GM23338 (cell line): ENCODE data around the gene MAP3K6. TPM values are rescaled to one million over a fixed set of nuclear protein-coding genes. Genes with fewer than 3 reads are reported as not detected.

Experiments
- ATAC-seq: fragments of 200-7000 bp; cut with Tn5 transposase; 3 replicates; pipeline ENCODE4 v1.9.1; 2020
- DNase-seq: peaks from one replicate; pipeline ENCODE4 v3.0.0-alpha.2; 2015; ENCODE audit warnings: low spot score
- H2AFZ ChIP-seq: fragments of 200-600 bp; sonication (generic); 2 replicates; pipeline ENCODE4 v1.8.0; 2016; ENCODE audit warnings: antibody characterized with exemption, mild to moderate bottlenecking, moderate library complexity
- H3F3A ChIP-seq: fragments of 200-600 bp; sonication (generic); replicated peaks from 2 replicates; pipeline ENCODE4 v1.8.0; 2017; ENCODE audit warnings: antibody characterized with exemption, mixed run types, low read depth
- H3K27ac ChIP-seq: fragments of 200-600 bp; sonication (generic); 2 replicates; pipeline ENCODE4 v1.6.1; 2016; ENCODE audit warnings: low read depth
- H3K27me3 ChIP-seq: fragments of 200-600 bp; sonication (generic); 2 replicates; pipeline ENCODE4 v1.8.0; 2016; ENCODE audit warnings: mild to moderate bottlenecking, mixed run types, moderate library complexity; ENCODE audit not compliant: insufficient read depth
- H3K36me3 ChIP-seq: fragments of 200-600 bp; sonication (generic); 2 replicates; pipeline ENCODE4 v1.8.0; 2016; ENCODE audit warnings: mild to moderate bottlenecking; ENCODE audit not compliant: insufficient read depth
- H3K4me1 ChIP-seq: fragments of 200-600 bp; sonication (generic); 2 replicates; pipeline ENCODE4 v1.8.0; 2016; ENCODE audit warnings: mild to moderate bottlenecking, moderate library complexity; ENCODE audit not compliant: insufficient read depth
- H3K4me2 ChIP-seq: fragments of 200-600 bp; sonication (generic); 2 replicates; pipeline ENCODE4 v1.7.1; 2017; ENCODE audit warnings: mixed run types
- H3K4me3 ChIP-seq: fragments of 200-600 bp; sonication (generic); 2 replicates; pipeline ENCODE4 v1.6.1; 2016; ENCODE audit warnings: mixed run types
- H3K79me2 ChIP-seq: fragments of 200-600 bp; sonication (generic); replicated peaks from 2 replicates; pipeline ENCODE4 v1.8.0; 2017; ENCODE audit warnings: mild to moderate bottlenecking; ENCODE audit not compliant: insufficient read depth
- H3K9me2 ChIP-seq: fragments of 200-600 bp; sonication (generic); 2 replicates; pipeline ENCODE4 v1.8.0; 2017; ENCODE audit not compliant: insufficient read depth
- H4K20me1 ChIP-seq: fragments of 200-600 bp; sonication (generic); replicated peaks from 2 replicates; pipeline ENCODE4 v1.8.0; 2017; ENCODE audit warnings: mild to moderate bottlenecking; ENCODE audit not compliant: insufficient read depth
- H3K27ac Mint-ChIP-seq: 2 replicates; pipeline ENCODE4 v1.8.0; 2020; ENCODE audit warnings: inconsistent platforms, mild to moderate bottlenecking, moderate library complexity, mixed read lengths
- H3K27me3 Mint-ChIP-seq: 3 replicates; pipeline ENCODE4 v1.8.0; 2022; ENCODE audit warnings: low read depth, mild to moderate bottlenecking, moderate library complexity, mixed read lengths, inconsistent platforms; ENCODE audit not compliant: insufficient read depth, poor library complexity
- H3K36me3 Mint-ChIP-seq: 3 replicates; pipeline ENCODE4 v1.8.0; 2021; ENCODE audit warnings: low read depth, mild to moderate bottlenecking, inconsistent platforms, moderate library complexity, mixed read lengths
- H3K4me1 Mint-ChIP-seq: 3 replicates; pipeline ENCODE4 v1.8.0; 2020; ENCODE audit warnings: mild to moderate bottlenecking, inconsistent platforms, mixed read lengths
- H3K4me3 Mint-ChIP-seq: 3 replicates; pipeline ENCODE4 v1.8.0; 2021; ENCODE audit warnings: moderate library complexity, mild to moderate bottlenecking, inconsistent platforms, mixed read lengths
- H3K9me3 Mint-ChIP-seq: 3 replicates; pipeline ENCODE4 v1.8.0; 2020; ENCODE audit warnings: moderate library complexity, mild to moderate bottlenecking, inconsistent platforms, mixed read lengths
- EZH2phosphoT487 ChIP-seq: fragments of 200-600 bp; sonication (generic); IDR thresholded peaks from one replicate; pipeline ENCODE4 v1.8.1; 2018; ENCODE audit warnings: antibody characterized with exemption; ENCODE audit not compliant: unreplicated experiment
- JUNB ChIP-seq: IDR thresholded peaks from one replicate; pipeline ENCODE4 v1.6.1; 2016; ENCODE audit warnings: antibody characterized with exemption; ENCODE audit not compliant: unreplicated experiment
- NANOG ChIP-seq: IDR thresholded peaks from 2 replicates; pipeline ENCODE4 v1.6.1; 2016; ENCODE audit warnings: antibody characterized with exemption, borderline replicate concordance
- POLR2AphosphoS5 ChIP-seq: IDR thresholded peaks from 2 replicates; pipeline ENCODE4 v1.6.1; 2016; ENCODE audit warnings: antibody characterized with exemption, low read depth
- ZNF114 ChIP-seq: fragments of 250-450 bp; sonication (Bioruptor Pico); IDR thresholded peaks from 2 replicates; pipeline ENCODE4 v1.5.0; 2020; ENCODE audit warnings: mild to moderate bottlenecking, moderate library complexity
- polyA plus RNA-seq: library from polyadenylated mRNA; unstranded; fragments of >200 nt; fragmentation: Nextera tagmentation; extraction: Ambion mirVana; gene quantifications from 2 replicates; pipeline ENCODE4 v1.2.1, GENCODE V29; 2016
- total RNA-seq: library from RNA; depleted of rRNA; stranded (reverse); fragments of >200 nt; shearing (Covaris generic); gene quantifications from 2 replicates; pipeline ENCODE4 v1.2.3, GENCODE V29; 2014
- TF ChIP-seq, protein P1 (sequence below): fragments of 250-450 bp; sonication (Bioruptor Pico); IDR thresholded peaks from 2 replicates; pipeline ENCODE4 v1.5.0; 2020; ENCODE audit warnings: mild to moderate bottlenecking, moderate library complexity
- TF ChIP-seq, protein P2 (sequence below), 2 experiments: fragments of 200-600 bp in 1 of 2; sonication (generic) in 1 of 2; conservative IDR thresholded peaks; 2 replicates each; pipeline versions ENCODE4 v1.5.1 to v1.6.1; 2016 to 2017; ENCODE audit warnings: antibody characterized with exemption in 2 of 2, low read depth in 2 of 2, mild to moderate bottlenecking in 2 of 2, moderate library complexity in 1 of 2
- TF ChIP-seq, protein P3 (sequence below): IDR thresholded peaks from one replicate; pipeline ENCODE4 v1.6.1; 2018; ENCODE audit warnings: antibody characterized with exemption; ENCODE audit not compliant: unreplicated experiment
- TF ChIP-seq, protein P4 (sequence below): IDR thresholded peaks from 2 replicates; pipeline ENCODE4 v1.6.1; 2016; ENCODE audit warnings: antibody characterized with exemption

The MAP3K6 gene
- total and polyA plus RNA-seq, 2 experiments from 2014 or later = 8.2 to 10.6 TPM

DNA sequence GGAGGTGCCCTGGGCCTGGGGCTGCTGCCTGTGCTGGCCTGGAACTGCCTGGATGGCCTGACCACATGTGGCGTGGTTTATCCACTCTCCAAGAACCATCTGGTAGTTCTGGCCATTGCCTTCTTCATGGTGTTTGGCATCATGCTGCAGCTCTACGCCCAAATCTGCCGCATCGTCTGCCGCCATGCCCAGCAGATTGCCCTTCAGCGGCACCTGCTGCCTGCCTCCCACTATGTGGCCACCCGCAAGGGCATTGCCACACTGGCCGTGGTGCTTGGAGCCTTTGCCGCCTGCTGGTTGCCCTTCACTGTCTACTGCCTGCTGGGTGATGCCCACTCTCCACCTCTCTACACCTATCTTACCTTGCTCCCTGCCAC is 27.5 kb upstream of the MAP3K6 start (continued):
- TF ChIP-seq, protein P1, sequence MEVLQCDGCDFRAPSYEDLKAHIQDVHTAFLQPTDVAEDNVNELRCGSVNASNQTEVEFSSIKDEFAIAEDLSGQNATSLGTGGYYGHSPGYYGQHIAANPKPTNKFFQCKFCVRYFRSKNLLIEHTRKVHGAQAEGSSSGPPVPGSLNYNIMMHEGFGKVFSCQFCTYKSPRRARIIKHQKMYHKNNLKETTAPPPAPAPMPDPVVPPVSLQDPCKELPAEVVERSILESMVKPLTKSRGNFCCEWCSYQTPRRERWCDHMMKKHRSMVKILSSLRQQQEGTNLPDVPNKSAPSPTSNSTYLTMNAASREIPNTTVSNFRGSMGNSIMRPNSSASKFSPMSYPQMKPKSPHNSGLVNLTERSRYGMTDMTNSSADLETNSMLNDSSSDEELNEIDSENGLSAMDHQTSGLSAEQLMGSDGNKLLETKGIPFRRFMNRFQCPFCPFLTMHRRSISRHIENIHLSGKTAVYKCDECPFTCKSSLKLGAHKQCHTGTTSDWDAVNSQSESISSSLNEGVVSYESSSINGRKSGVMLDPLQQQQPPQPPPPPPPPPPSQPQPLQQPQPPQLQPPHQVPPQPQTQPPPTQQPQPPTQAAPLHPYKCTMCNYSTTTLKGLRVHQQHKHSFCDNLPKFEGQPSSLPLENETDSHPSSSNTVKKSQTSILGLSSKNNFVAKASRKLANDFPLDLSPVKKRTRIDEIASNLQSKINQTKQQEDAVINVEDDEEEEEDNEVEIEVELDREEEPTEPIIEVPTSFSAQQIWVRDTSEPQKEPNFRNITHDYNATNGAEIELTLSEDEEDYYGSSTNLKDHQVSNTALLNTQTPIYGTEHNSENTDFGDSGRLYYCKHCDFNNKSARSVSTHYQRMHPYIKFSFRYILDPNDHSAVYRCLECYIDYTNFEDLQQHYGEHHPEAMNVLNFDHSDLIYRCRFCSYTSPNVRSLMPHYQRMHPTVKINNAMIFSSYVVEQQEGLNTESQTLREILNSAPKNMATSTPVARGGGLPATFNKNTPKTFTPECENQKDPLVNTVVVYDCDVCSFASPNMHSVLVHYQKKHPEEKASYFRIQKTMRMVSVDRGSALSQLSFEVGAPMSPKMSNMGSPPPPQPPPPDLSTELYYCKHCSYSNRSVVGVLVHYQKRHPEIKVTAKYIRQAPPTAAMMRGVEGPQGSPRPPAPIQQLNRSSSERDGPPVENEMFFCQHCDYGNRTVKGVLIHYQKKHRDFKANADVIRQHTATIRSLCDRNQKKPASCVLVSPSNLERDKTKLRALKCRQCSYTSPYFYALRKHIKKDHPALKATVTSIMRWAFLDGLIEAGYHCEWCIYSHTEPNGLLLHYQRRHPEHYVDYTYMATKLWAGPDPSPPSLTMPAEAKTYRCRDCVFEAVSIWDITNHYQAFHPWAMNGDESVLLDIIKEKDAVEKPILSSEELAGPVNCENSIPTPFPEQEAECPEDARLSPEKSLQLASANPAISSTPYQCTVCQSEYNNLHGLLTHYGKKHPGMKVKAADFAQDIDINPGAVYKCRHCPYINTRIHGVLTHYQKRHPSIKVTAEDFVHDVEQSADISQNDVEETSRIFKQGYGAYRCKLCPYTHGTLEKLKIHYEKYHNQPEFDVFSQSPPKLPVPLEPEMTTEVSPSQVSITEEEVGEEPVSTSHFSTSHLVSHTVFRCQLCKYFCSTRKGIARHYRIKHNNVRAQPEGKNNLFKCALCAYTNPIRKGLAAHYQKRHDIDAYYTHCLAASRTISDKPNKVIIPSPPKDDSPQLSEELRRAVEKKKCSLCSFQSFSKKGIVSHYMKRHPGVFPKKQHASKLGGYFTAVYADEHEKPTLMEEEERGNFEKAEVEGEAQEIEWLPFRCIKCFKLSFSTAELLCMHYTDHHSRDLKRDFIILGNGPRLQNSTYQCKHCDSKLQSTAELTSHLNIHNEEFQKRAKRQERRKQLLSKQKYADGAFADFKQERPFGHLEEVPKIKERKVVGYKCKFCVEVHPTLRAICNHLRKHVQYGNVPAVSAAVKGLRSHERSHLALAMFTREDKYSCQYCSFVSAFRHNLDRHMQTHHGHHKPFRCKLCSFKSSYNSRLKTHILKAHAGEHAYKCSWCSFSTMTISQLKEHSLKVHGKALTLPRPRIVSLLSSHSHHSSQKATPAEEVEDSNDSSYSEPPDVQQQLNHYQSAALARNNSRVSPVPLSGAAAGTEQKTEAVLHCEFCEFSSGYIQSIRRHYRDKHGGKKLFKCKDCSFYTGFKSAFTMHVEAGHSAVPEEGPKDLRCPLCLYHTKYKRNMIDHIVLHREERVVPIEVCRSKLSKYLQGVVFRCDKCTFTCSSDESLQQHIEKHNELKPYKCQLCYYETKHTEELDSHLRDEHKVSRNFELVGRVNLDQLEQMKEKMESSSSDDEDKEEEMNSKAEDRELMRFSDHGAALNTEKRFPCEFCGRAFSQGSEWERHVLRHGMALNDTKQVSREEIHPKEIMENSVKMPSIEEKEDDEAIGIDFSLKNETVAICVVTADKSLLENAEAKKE (CRISPR knock-in tag) = no peak
- TF ChIP-seq EZH2phosphoT487 (no peak), ZNF114 (CRISPR knock-in tag) (no peak), JUNB (no peak)
- TF ChIP-seq, protein P2, sequence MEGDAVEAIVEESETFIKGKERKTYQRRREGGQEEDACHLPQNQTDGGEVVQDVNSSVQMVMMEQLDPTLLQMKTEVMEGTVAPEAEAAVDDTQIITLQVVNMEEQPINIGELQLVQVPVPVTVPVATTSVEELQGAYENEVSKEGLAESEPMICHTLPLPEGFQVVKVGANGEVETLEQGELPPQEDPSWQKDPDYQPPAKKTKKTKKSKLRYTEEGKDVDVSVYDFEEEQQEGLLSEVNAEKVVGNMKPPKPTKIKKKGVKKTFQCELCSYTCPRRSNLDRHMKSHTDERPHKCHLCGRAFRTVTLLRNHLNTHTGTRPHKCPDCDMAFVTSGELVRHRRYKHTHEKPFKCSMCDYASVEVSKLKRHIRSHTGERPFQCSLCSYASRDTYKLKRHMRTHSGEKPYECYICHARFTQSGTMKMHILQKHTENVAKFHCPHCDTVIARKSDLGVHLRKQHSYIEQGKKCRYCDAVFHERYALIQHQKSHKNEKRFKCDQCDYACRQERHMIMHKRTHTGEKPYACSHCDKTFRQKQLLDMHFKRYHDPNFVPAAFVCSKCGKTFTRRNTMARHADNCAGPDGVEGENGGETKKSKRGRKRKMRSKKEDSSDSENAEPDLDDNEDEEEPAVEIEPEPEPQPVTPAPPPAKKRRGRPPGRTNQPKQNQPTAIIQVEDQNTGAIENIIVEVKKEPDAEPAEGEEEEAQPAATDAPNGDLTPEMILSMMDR (conservative IDR thresholded peaks at IDR 0.05; ENCODE audit: low read depth in 2 of 2) = no peak

DNA sequence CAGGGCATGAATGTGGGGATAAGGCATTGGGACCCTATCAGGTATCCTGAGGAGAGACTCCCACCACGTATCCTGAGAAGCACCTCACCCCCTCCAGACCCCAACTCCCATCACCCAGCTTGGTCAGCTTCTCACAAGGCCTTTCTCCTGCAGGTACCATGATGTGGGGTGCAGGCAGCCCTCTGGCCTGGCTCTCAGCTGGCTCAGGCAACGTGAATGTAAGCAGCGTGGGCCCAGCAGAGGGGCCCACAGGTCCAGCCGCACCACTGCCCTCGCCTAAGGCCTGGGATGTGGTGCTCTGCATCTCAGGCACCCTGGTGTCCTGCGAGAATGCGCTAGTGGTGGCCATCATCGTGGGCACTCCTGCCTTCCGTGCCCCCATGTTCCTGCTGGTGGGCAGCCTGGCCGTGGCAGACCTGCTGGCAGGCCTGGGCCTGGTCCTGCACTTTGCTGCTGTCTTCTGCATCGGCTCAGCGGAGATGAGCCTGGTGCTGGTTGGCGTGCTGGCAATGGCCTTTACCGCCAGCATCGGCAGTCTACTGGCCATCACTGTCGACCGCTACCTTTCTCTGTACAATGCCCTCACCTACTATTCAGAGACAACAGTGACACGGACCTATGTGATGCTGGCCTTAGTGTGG is 27.0 kb upstream of the MAP3K6 start:
- peaks cover under 1% of the 10 kb centered on the region; the same call in 1 of the 3 replicates for H3K9me3 Mint-ChIP-seq
- H3K36me3 ChIP-seq = no peaks in the 10 kb centered on the region
- H3K36me3 Mint-ChIP-seq = peaks cover 5% of the 10 kb centered on the region; the same call in 1 of the 3 replicates
- H2AFZ ChIP-seq = no peak overlapping the region
- H3K4me3 ChIP-seq = peak overlapping the region; percentile 94; the same call in 1 of the 2 replicates
- no peaks in the 10 kb centered on the region for H4K20me1 ChIP-seq
- H3K9me2 ChIP-seq = no peaks in the 10 kb centered on the region
- no peaks in the 10 kb centered on the region for H3K79me2 ChIP-seq
- no peak overlapping the region for H3K27ac ChIP-seq
- peaks cover 33% of the 10 kb centered on the region for H3K27me3 Mint-ChIP-seq
- no peaks in the 10 kb centered on the region for H3K27me3 ChIP-seq
- H3F3A ChIP-seq = peaks cover 7% of the 10 kb centered on the region; the same call in 1 of the 2 replicates
- H3K4me1 ChIP-seq = peaks cover 19% of the 10 kb centered on the region
- ATAC-seq (no peak), DNase-seq (no peak)
- peaks cover 36% of the 10 kb centered on the region for H3K4me1 Mint-ChIP-seq
- H3K27ac Mint-ChIP-seq = no peak overlapping the region
- peak overlapping the region; percentile 92 for H3K4me3 Mint-ChIP-seq
- peak overlapping the region; percentile 89 for H3K4me2 ChIP-seq
- TF ChIP-seq, protein P3, sequence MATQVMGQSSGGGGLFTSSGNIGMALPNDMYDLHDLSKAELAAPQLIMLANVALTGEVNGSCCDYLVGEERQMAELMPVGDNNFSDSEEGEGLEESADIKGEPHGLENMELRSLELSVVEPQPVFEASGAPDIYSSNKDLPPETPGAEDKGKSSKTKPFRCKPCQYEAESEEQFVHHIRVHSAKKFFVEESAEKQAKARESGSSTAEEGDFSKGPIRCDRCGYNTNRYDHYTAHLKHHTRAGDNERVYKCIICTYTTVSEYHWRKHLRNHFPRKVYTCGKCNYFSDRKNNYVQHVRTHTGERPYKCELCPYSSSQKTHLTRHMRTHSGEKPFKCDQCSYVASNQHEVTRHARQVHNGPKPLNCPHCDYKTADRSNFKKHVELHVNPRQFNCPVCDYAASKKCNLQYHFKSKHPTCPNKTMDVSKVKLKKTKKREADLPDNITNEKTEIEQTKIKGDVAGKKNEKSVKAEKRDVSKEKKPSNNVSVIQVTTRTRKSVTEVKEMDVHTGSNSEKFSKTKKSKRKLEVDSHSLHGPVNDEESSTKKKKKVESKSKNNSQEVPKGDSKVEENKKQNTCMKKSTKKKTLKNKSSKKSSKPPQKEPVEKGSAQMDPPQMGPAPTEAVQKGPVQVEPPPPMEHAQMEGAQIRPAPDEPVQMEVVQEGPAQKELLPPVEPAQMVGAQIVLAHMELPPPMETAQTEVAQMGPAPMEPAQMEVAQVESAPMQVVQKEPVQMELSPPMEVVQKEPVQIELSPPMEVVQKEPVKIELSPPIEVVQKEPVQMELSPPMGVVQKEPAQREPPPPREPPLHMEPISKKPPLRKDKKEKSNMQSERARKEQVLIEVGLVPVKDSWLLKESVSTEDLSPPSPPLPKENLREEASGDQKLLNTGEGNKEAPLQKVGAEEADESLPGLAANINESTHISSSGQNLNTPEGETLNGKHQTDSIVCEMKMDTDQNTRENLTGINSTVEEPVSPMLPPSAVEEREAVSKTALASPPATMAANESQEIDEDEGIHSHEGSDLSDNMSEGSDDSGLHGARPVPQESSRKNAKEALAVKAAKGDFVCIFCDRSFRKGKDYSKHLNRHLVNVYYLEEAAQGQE = no peak
- TF ChIP-seq ZNF114 (CRISPR knock-in tag) = no peak
- no peak for TF ChIP-seq NANOG
- TF ChIP-seq, protein P4, sequence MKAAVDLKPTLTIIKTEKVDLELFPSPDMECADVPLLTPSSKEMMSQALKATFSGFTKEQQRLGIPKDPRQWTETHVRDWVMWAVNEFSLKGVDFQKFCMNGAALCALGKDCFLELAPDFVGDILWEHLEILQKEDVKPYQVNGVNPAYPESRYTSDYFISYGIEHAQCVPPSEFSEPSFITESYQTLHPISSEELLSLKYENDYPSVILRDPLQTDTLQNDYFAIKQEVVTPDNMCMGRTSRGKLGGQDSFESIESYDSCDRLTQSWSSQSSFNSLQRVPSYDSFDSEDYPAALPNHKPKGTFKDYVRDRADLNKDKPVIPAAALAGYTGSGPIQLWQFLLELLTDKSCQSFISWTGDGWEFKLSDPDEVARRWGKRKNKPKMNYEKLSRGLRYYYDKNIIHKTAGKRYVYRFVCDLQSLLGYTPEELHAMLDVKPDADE = no peak
- no peak for TF ChIP-seq POLR2AphosphoS5
